Neural progenitor cell (in vitro differentiated cells): ENCODE results near the gene DDC. TPM values are rescaled to one million over a fixed set of nuclear protein-coding genes. Genes with fewer than 3 reads are reported as not detected.
A peak's percentile ranks its signal among the peaks of the same experiment; 100 is the strongest.

Experiments
- DNase-seq: peaks from one replicate; pipeline ENCODE4 v3.0.0-alpha.2; 2016; ENCODE audit warnings: low spot score
- H2AFZ ChIP-seq: fragments of 200-600 bp; sonication (generic); replicated peaks from 2 replicates; pipeline ENCODE4 v1.6.1; 2016; ENCODE audit warnings: antibody characterized with exemption
- H3F3A ChIP-seq: fragments of 200-600 bp; sonication (generic); 2 replicates; pipeline ENCODE4 v1.6.1; 2016; ENCODE audit warnings: antibody characterized with exemption, low read depth
- H3K27ac ChIP-seq: fragments of 200-600 bp; sonication (generic); 2 replicates; pipeline ENCODE4 v1.5.1; 2016; ENCODE audit warnings: mild to moderate bottlenecking
- H3K27me3 ChIP-seq: fragments of 200-600 bp; sonication (generic); 2 replicates; pipeline ENCODE4 v1.6.1; 2016; ENCODE audit warnings: mild to moderate bottlenecking, moderate library complexity
- H3K36me3 ChIP-seq: fragments of 200-600 bp; sonication (generic); 2 replicates; pipeline ENCODE4 v1.5.1; 2016
- H3K4me1 ChIP-seq: fragments of 200-600 bp; sonication (generic); 2 replicates; pipeline ENCODE4 v1.6.1; 2016; ENCODE audit warnings: mixed run types
- H3K4me2 ChIP-seq: fragments of 200-600 bp; sonication (generic); 2 replicates; pipeline ENCODE4 v1.6.1; 2016
- H3K4me3 ChIP-seq: fragments of 200-600 bp; sonication (generic); 2 replicates; pipeline ENCODE4 v1.5.1; 2016
- H3K79me2 ChIP-seq: fragments of 200-600 bp; sonication (generic); 2 replicates; pipeline ENCODE4 v1.6.1; 2016; ENCODE audit warnings: low read depth
- H3K9ac ChIP-seq: fragments of 200-600 bp; sonication (generic); 2 replicates; pipeline ENCODE4 v1.6.1; 2016
- H3K9me3 ChIP-seq: fragments of 200-600 bp; sonication (generic); 2 replicates; pipeline ENCODE4 v1.5.1; 2016; ENCODE audit warnings: low read depth
- H4K20me1 ChIP-seq: fragments of 200-600 bp; sonication (generic); 2 replicates; pipeline ENCODE4 v1.6.1; 2016; ENCODE audit warnings: low read depth
- H3K27ac Mint-ChIP-seq: 3 replicates; pipeline ENCODE4 v1.8.0; 2021; ENCODE audit warnings: mixed read lengths
- H3K27me3 Mint-ChIP-seq: 2 replicates; pipeline ENCODE4 v1.8.0; 2022; ENCODE audit warnings: low read depth, mild to moderate bottlenecking, inconsistent platforms, moderate library complexity, mixed read lengths; ENCODE audit not compliant: insufficient read depth
- H3K36me3 Mint-ChIP-seq: 3 replicates; pipeline ENCODE4 v1.8.0; 2021; ENCODE audit warnings: mixed read lengths
- H3K4me1 Mint-ChIP-seq: 3 replicates; pipeline ENCODE4 v1.8.0; 2021; ENCODE audit warnings: mixed read lengths
- H3K4me3 Mint-ChIP-seq: 3 replicates; pipeline ENCODE4 v1.8.0; 2021; ENCODE audit warnings: mild to moderate bottlenecking, moderate library complexity, mixed read lengths
- H3K9me3 Mint-ChIP-seq: 3 replicates; pipeline ENCODE4 v1.8.0; 2020; ENCODE audit warnings: mixed read lengths
- EZH2 ChIP-seq: fragments of 200-600 bp; sonication (generic); IDR thresholded peaks from 2 replicates; pipeline ENCODE4 v1.6.1; 2017; ENCODE audit warnings: antibody characterized with exemption, mild to moderate bottlenecking, moderate library complexity
- EZH2phosphoT487 ChIP-seq: fragments of 200-600 bp; sonication (generic); IDR thresholded peaks from 2 replicates; pipeline ENCODE4 v1.6.1; 2017; ENCODE audit warnings: antibody characterized with exemption
- total RNA-seq: library from RNA; depleted of rRNA; stranded (reverse); fragments of >200 nt; gene quantifications from 2 replicates; pipeline ENCODE4 v1.2.3, GENCODE V29; 2015; ENCODE audit warnings: low replicate concordance
- TF ChIP-seq, protein P1 (sequence below): fragments of 200-600 bp; sonication (generic); IDR thresholded peaks from 2 replicates; pipeline ENCODE4 v1.5.1; 2017; ENCODE audit warnings: antibody characterized with exemption, mild to moderate bottlenecking

The DDC gene
- total RNA-seq, 1 donor from 2014 or later = not detected

DNA sequence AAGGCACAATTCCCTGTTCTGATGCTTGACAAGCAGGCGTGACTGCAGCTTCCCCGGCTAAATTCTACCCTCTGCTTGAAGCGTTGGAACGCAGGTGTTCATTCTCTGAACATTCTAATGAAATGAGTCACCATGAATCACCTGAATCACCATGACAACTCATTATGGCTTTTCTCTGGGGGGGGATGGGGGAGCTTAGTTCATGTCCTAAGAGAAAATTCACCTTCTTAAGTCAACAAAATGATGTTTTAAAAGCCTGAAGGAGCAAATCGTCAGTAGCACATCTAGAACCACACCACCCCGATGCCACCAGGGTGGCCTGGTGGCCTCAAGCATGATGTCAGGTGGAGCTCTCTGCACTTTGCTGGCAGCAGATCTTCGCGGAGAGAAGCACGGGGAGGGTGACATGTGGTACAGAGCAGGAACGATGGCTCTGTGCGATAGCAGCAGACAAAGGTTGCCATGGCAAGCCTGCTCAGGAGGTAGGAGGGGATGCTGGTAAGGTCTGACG lies 33.7 kb downstream of the DDC start:
- H3K4me2 ChIP-seq = no peak overlapping the region

DNA sequence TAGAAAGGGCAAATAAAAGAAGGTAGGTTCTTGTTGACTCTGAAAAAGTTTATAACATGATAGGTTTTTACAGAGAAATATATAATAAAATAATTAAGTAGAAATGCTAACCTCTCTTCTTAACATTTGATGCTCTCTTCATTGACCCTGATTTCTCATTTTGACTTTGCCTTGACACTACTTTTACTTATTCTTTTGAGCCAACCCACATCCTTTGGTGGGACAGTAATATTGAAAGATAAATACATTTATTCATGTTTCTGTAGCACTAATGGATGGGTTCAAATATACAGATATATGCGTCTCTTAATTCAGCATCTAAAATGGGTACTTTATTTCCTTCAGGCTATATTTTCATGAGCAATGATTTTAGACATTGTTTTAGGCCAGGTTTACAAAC lies 34.4 kb downstream of the DDC start:
- DNase-seq = no peak
- no peak overlapping the region for H3K9ac ChIP-seq
- no peaks in the 10 kb centered on the region for H3K9me3 ChIP-seq
- no peaks in the 10 kb centered on the region for H3K27me3 ChIP-seq
- no peaks in the 10 kb centered on the region for H4K20me1 ChIP-seq
- no peak overlapping the region for H3K27ac ChIP-seq
- Mint-ChIP-seq H3K9me3 (peaks cover 1% of the 10 kb centered on the region), H3K27ac (no peak overlapping the region), H3K4me1 (peaks cover 26% of the 10 kb centered on the region), H3K36me3 (no peaks in the 10 kb centered on the region), H3K27me3 (no peaks in the 10 kb centered on the region), H3K4me3 (no peak overlapping the region)
- H3K4me1 ChIP-seq = peaks cover 8% of the 10 kb centered on the region
- H3K4me3 ChIP-seq = no peak overlapping the region
- TF ChIP-seq, protein P1, sequence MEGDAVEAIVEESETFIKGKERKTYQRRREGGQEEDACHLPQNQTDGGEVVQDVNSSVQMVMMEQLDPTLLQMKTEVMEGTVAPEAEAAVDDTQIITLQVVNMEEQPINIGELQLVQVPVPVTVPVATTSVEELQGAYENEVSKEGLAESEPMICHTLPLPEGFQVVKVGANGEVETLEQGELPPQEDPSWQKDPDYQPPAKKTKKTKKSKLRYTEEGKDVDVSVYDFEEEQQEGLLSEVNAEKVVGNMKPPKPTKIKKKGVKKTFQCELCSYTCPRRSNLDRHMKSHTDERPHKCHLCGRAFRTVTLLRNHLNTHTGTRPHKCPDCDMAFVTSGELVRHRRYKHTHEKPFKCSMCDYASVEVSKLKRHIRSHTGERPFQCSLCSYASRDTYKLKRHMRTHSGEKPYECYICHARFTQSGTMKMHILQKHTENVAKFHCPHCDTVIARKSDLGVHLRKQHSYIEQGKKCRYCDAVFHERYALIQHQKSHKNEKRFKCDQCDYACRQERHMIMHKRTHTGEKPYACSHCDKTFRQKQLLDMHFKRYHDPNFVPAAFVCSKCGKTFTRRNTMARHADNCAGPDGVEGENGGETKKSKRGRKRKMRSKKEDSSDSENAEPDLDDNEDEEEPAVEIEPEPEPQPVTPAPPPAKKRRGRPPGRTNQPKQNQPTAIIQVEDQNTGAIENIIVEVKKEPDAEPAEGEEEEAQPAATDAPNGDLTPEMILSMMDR = no peak
- TF ChIP-seq EZH2 (no peak), EZH2phosphoT487 (no peak)
- no peaks in the 10 kb centered on the region for H3K36me3 ChIP-seq
- H3K79me2 ChIP-seq = no peaks in the 10 kb centered on the region
- H3F3A ChIP-seq = no peaks in the 10 kb centered on the region
- no peak overlapping the region for H3K4me2 ChIP-seq
- H2AFZ ChIP-seq = no peak overlapping the region

More for the DNA sequence above, 33.7 kb downstream of the DDC start:
- TF ChIP-seq, protein P1 = no peak
- TF ChIP-seq EZH2phosphoT487 (no peak), EZH2 (no peak)
- Histone ChIP-seq H3K4me1 (peaks cover 8% of the 10 kb centered on the region), H3F3A (no peaks in the 10 kb centered on the region), H3K36me3 (no peaks in the 10 kb centered on the region), H3K9me3 (no peaks in the 10 kb centered on the region), H3K79me2 (no peaks in the 10 kb centered on the region), H3K27me3 (no peaks in the 10 kb centered on the region), H3K9ac (no peak overlapping the region), H3K4me3 (no peak overlapping the region), H2AFZ (no peak overlapping the region), H4K20me1 (no peaks in the 10 kb centered on the region), H3K27ac (no peak overlapping the region)
- no peaks in the 10 kb centered on the region for H3K27me3 Mint-ChIP-seq
- H3K4me1 Mint-ChIP-seq = peaks cover 26% of the 10 kb centered on the region
- no peaks in the 10 kb centered on the region for H3K36me3 Mint-ChIP-seq
- H3K9me3 Mint-ChIP-seq = no peaks in the 10 kb centered on the region
- DNase-seq = peak; percentile 46
- H3K27ac Mint-ChIP-seq = peak overlapping the region; percentile 30
- no peak overlapping the region for H3K4me3 Mint-ChIP-seq

DNA sequence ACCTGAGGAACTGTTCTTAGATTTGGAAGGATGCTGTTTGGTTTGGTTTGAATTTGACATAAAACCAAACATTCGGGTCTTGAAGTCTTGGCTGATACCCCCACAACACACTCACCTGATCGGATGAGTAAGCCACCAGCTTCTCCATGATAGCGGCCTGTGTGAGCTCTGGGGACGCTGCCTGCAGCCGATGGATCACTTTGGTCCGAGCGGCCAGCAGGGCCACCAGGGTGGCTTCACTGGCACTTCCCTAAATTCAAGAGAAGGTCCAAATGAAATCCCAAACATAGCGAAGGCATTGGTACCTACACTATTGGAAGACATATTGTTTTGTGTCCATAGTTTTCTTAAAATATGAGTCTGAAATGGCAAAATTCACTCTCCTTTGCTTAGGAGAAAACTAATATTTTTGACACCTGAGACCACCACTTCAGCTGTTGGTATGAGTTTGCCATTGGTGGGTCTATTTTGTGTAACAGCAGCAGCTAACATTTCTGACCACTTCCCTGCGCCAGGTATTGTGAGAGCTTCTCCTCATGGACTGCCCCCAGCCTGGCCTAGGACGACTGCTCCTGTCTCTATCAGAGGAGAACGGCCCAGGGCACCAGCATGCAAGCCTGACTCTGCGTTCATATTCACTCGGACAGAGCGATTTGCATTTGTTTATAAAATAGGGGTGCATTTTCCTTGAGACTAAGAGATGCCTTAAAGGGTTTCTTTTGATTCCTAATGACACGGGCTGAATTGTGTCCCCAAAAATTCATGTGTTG lies 35.9 kb downstream of the DDC start:
- Histone ChIP-seq H3K4me1 (peaks cover 8% of the 10 kb centered on the region), H3F3A (no peaks in the 10 kb centered on the region), H3K79me2 (no peaks in the 10 kb centered on the region), H3K4me3 (no peak overlapping the region), H3K4me2 (no peak overlapping the region), H3K9ac (no peak overlapping the region), H3K36me3 (peaks cover 3% of the 10 kb centered on the region), H4K20me1 (no peaks in the 10 kb centered on the region), H3K9me3 (no peaks in the 10 kb centered on the region), H3K27me3 (no peaks in the 10 kb centered on the region), H3K27ac (no peak overlapping the region), H2AFZ (no peak overlapping the region)
- TF ChIP-seq EZH2 (no peak), EZH2phosphoT487 (no peak)
- TF ChIP-seq, protein P1 = no peak
- peaks cover 7% of the 10 kb centered on the region for H3K9me3 Mint-ChIP-seq
- H3K27ac Mint-ChIP-seq = no peak overlapping the region
- no peaks in the 10 kb centered on the region for H3K27me3 Mint-ChIP-seq
- no peak for DNase-seq
- H3K4me1 Mint-ChIP-seq = peaks cover 26% of the 10 kb centered on the region
- H3K36me3 Mint-ChIP-seq = no peaks in the 10 kb centered on the region
- no peak overlapping the region for H3K4me3 Mint-ChIP-seq
